GM19351 (cell line): ENCODE data around the gene RNF113B.

ENCODE experiments used
- ATAC-seq: cut with Tn5 transposase; IDR thresholded peaks from one replicate; pipeline ENCODE4 v1.9.1; 2021; ENCODE audit warnings: mild to moderate bottlenecking, moderate library complexity; ENCODE audit not compliant: unreplicated experiment

Gene RNF113B

DNA sequence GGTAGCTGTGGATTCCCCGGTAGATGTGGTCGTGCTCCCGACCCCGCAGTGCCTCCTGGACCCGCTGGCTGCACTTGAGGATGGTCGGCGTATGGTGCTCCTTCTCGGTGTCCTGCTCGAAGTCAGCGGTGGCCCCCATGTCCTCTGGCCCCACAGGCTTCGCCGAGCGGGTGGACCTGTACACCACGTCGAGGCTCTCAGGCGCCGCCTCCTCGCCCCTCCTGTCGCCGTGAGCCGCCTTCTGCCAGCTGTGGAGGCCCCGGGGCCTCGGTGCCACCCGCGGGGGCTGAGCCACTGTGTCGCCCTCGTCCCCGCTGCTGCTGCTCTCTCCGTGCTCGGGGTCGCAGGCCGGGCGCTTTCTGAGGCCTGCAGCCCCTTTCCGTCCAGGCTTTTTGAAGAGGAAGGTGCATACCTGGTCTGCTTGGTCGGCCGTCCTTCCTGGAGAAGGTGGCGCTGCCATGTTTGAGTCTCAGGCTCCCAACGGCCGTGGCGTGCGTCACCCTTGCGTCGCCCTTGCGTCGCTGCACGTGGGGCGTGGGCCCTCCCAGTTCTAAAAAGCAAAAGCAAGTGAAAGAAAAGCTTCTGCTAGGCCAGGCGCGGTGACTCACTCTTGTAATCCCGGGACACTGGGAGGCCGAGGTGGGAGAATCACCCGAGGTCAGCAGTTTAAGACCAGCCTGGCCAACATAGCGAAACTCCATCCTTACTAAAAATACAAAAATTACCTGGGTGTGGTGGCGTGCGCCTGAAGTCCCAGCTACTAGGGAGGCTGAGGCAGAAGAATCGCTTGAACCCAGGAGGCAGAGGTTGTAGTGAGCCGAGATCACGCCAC, at the start of gene RNF113B:
Gene RNF113B (minus strand): TSS at position 493 of the 832 bp plus-strand sequence. CDS start 33 bp downstream, at position 460.
- ATAC-seq = no peak

DNA sequence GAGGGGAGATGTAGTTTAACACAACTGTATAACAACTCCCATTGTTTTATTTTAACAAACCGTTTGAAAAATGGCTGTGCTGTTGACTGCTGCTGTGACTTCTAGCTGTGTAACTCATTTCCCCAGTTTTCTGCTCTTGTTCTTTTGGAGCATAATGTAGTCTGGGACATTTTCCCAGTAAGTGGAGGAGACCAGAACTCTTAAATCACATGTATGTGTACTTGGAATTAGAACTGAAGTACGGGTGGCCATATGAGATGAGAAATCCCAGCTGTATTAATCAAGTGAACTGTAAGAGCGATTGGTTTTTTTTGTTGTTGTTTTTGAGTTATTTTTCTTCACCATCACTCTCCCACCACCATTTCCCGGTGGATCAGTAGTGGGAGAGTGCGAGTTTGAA, 49.4 kb upstream of the RNF113B start:
- ATAC-seq = no peak

DNA sequence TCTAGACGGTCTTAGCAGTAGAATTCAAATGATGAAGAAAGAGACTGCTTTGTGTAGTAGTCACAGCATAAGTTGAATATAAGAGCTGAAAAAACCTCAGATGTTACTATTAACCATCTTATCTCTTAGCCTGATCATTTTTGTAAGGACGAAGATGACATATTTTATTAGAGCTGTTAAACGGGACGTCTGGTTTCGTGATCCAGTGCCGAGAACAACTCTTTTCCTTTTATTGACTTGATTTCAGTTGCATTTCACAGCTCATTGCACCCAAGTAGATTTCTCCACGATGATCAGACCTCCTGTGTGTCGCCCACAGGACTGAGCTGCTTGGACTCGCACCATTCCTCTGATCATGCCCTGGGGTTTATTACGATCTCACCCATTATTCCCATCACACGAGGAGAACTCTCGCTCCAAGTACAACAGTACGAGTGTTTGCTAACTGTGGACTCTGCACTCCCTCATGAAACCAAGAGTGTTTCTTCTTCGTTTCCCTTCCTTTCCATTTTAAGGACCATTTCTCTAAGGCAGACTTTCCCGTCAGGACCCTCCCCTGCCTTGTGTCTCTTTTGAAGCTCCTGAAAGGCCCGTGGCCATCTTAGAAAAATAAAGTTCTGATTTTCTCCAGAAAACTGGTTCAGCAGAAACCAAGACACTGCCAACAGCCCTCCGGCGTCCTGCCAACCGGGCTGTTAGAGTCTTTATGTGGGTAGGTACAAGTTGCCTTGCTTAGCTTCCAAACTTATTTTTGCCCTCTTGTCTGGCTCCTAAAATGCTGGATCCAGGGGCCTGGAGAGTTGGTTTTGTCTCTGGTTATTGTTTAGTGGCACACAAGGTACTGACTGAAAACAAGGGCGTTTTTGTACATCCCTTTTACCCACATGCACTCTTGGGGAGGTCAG, 48.2 kb upstream of the RNF113B start:
- ATAC-seq = no peak

DNA sequence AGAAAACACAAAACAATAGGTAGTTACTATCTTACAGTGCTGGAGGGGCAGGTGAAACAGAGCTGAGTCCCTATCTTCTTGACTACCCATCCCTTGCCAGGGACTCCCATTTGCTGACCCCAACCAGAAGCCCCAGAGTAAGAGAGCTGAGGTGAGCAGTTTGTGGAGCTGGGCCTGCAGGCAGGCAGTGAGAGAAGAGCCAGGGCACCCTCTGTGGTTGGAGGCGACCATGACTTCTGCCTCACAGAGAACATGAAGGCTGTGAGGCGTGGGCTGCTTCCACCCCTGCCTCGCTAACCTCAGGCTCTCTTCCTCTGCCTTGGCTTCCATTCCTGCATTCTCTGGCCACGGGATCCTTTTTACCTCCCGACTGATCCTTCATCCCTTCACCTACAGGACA, 47.5 kb upstream of the RNF113B start:
- ATAC-seq = no peak

GRCh38 chr13:98223741-98224140, 46.7 kb upstream of the RNF113B start:
- no peak for ATAC-seq

GRCh38 chr13:98222816-98223215, 45.7 kb upstream of the RNF113B start:
- no peak for ATAC-seq

DNA sequence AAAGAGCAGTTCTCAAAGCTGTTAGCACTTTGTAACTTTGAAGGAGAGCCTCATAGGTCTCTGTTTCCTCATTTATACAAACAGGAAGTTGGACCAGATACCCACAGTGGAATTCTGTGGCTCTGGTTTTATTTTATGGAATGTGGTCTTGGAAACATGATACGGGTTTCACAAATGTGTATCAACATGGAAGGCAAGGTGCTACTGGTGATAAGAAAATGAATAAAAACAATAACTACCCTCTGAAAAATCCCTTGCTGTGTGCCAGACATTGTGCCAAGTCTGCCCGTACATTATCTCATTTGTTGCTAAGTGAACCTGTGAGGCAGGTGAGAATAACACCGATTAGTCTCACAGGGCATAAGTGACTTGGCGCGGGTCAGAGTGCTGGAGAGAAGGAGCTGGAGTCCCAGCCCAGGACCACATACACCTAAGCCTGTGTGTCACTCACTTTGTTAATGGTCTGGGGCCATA, 45.0 kb upstream of the RNF113B start:
- ATAC-seq = no peak

GRCh38 chr13:98221234-98221633, 44.2 kb upstream of the RNF113B start:
- ATAC-seq = no peak

DNA sequence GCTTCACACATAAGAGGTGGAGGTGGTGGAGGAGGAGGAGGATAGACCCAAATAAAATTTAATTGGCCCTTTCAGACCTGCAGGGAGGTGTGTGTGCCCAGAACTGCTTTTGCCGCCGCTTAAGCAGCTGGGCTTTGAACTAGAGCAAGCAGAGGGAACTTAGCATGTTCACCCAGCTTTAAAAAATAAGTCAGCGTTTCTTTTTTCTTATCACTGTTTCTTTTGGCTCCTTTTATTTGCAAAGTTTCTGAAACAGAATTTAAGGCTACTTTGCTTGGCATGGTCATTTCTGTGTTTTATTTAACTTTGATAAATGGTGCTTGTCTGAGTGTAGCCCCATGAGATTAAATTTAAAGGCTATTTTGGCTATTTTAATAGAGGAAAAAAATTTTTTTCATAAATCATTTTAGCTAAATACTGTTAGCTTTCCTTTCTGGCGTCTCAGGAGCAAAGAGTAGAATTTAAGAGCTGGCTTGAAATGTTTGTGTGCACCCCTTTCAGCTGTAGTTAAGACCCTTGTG, 43.3 kb upstream of the RNF113B start:
- no peak for ATAC-seq

- no peak for ATAC-seq
Measured at GRCh38 chr13:98219685-98220084, 42.6 kb upstream of the RNF113B start.

DNA sequence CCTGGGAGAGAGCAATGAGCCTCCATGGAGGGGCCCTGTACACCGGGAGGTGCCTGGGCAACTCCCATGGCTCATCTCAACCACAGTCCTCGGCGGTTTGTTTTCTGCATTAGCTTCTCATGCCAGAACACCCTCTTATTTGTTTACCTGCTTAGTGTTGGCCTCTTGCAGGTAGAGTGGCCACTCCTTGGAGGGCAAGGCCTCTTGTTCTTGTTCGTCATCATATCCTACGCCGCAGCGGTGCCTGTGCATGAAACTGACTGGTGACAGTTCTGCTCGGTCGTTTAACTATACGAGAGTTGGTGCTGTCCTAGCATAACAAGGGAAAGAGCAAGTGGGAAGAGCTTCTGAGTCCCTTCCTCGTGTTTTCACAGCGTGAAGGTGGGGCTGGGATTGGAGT, 40.5 kb upstream of the RNF113B start:
- no peak for ATAC-seq

DNA sequence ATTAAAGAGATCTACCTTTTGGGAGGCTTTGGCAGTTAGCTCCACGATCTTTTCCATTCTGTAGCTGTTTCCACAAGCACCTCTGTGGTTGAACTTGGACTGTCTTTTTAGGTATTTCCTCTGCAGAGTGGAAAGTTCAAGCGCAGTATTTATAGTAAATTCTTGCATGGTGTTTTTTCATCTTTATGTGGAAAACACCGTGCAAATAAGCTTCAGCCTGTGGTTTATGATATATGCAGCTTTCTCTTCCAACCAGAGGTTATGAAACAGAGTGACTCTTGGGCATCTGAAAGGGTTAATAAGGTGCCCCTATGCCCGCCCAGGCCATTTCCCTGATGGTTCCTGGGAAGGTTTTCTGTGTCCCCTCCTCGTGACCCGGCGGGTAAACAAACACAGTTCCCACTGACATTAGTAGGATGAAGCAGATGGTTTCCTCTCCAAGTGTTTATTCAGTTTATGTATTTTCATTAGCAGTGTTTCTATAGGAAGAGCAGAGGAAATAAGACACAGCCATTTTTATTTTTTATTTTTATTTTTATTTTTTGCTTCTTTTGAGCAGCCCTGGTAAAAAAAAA, 39.7 kb upstream of the RNF113B start:
- peak; percentile 69 for ATAC-seq

DNA sequence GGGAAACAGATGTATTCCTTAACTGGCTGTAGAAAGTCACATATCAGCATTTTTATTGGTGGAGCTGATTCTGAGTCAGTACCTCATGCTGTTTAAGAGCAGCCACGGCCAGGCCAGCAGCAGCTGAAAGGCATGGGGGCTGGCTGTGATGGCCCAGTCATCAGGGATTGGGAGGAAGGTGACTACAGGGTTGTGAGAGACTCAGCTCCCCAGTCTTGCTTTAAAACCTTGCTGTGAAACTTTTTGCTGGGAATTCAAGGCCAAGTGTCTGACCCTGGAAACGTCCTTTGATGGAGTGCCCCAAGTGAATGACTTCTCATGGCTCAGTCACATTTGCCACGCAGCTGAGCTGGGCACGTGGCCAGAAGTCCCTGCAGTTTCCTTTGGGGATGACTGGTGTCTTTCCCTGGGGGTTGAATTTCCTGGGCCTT, 39.1 kb upstream of the RNF113B start:
- ATAC-seq = peak; percentile 21

DNA sequence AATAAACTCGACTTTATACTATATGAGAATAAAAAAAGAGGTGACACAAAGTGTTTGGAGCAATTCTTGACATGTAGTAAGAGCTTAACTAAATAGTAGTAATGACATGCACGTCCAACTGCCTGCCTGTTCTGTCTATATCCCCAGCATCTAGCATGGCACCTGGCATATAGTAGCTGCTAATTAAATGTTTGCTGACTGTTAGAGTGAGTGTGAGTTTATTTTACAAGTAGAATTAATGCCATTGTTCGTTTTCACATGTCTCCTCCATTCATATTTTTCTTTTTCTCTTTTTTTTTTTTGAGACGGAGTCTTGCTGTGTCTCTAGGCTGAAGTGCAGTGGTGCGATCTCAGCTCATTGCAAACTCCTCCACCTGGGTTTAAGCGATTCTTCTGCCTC, 38.4 kb upstream of the RNF113B start:
- ATAC-seq = no peak

GRCh38 chr13:98214707-98215106, 37.6 kb upstream of the RNF113B start:
- ATAC-seq = no peak

DNA sequence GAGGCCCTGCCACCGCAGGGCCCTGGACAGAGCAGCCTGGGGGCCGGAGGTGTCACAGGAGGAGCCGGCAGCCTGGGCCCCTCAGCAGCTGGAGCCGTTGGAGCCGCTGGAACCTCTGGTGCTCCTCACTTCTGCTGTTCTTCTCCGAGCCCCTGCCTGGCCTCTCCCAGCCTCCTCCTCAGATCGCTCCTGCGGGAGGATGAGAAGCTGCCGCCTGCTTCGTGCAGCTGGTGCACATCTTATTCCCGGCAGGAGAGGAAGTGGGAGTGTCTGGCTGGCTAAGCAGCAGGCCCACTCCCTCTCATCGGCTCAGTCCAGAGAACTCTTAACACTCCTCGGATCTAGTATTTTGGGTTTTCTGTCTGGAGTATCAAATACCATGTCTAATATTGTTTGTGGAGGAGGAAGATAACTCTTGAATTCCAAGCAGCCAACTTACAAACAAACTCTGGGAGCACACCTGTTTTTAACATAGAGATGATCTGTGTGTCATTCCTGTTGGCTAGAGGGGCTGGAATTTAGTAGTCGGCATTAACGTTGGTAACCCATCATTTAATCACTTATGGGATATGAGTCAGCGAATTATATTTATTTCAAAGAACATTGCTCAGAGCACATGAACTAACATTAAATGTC, 37.1 kb upstream of the RNF113B start:
- no peak for ATAC-seq

GRCh38 chr13:98213354-98213753, 36.3 kb upstream of the RNF113B start:
- no peak for ATAC-seq

GRCh38 chr13:98212763-98213162, 35.7 kb upstream of the RNF113B start:
- no peak for ATAC-seq

DNA sequence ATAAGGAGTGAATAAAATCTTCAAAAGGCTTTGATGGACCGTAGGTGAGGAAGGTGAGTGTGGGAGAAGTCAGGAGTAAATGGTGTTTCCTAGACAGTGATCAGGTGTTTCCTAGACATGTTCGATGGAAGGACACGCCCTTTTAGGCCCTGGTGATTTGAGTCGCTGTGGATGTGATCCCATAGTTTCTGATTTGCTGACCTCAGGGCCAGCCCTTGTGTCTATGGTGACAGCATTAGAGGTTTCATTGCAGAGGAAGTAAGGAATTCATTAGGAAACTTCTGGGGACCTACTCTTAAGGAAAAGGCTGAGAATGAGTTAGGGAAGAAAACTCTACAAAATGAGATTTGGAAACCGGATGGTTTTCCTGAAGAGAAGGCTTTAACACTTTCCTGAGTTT, 31.5 kb upstream of the RNF113B start:
- ATAC-seq = no peak

- no peak for ATAC-seq
Measured at GRCh38 chr13:98207416-98207815, 30.3 kb upstream of the RNF113B start.

- no peak for ATAC-seq
Measured at GRCh38 chr13:98206946-98207345, 29.9 kb upstream of the RNF113B start.
